ENCODE data around the gene CYP27C1. TPM values are rescaled to one million over a fixed set of nuclear protein-coding genes. Genes with fewer than 3 reads are reported as not detected.
"Not testable (repeated sequence)": the region's sequence is repeated elsewhere in the genome, so short reads cannot be mapped to it uniquely, and the experiment has no call there.

CYP27C1 gene
- polyA plus RNA-seq, 1 donor: 5.1 TPM

DNA sequence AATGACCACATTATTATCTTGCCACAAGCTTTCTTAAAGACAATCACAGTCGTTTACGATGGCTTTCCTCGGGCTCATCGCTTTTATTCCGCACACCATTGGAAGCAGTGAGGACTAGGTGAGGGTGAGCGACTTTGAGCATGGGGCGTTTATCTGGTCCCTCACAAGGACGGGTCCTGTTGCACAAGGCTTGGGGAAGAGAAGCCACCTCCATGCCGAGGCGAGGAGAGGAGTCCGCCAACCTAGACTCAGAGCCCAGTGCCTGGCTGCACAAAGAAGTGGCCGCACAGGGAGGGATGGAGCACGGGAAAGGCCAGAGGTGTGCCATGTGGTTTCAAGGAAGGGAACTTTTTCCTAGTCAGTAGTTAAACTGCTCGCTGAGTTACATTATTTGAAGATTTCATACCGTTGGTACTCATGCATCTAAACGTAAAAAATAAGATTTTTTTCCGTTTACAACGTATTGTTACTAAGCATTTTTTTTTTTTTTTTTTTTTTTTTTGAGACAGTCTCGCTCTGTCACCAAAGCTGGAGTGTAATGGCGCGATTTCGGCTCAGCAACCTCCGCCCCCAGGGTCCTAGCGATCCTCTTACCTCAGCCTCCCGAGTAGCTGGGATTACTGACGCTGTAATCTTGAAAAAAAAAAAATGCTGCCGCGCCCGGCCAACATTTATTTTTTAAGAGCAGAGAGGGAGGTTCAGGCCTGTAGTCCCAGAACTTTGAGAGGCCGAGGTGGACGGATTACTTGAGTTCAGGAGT lies 849 bp upstream of the CYP27C1 start:
- no peak for DNase-seq (ENCODE audit: low read depth)

DNA sequence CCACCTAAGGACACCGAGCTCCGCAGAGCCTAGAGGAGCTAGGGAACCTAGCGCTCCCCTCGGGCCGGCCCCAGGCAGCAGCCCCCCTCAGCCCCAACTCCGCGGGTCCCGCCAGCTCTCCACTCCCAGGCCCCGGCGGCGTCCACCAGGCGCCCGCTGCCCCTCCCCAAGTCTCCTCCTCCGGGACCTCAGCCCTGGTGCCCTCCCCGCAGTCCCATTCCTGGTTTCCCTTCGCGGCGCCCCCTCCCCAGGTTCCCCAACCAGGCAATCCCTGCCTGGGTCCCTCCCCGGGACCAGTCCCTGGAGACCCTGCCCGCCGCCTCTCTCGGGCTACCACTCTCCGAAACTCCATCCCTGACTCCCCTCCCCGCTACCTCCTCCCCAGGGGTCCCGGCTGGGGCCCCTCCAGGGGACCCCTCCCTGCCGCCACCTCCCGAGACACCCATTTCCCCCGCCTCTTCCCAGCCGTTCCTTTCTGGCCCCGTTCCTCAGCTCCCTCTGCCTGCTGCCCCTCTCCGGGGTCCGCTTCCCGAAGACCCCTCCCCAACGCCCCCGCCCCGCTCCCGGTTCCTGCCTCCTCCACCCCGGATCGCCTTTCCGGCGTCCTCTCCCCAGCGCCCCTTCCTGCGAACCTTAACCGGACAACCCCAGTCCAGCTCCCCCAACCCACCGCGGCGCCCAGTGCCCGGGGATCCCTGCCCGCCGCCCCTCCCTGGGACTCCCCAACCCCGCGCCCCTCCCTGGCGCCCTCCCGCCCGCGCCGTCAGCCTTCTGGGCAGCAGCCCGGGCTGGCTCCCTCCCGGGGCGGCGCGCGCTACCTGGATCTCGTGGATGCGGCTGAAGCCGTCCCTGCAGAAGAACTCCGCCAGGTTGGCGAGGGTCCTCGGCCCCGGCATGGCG lies 678 bp downstream of the CYP27C1 start:
- no peak for DNase-seq (ENCODE audit: low read depth)

DNA sequence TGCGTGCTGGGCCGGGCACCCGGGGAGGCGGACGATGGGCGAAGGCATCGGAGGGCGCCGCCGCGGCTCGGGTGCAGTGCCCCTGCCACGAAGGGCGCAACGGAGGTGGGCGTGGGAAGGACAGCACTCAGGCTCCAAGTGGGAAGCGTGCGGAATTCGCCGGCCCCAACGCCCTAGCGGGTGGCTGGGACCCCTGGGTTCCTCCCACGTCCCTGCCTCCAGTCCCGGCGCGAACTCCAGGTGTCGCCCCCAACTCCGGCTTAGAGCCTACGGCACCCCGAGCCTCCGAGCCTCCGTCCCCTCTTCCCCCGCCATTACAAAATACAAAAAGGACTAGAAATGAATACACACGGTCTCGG lies 1.3 kb downstream of the CYP27C1 start:
- DNase-seq (ENCODE audit: low read depth): no peak

DNA sequence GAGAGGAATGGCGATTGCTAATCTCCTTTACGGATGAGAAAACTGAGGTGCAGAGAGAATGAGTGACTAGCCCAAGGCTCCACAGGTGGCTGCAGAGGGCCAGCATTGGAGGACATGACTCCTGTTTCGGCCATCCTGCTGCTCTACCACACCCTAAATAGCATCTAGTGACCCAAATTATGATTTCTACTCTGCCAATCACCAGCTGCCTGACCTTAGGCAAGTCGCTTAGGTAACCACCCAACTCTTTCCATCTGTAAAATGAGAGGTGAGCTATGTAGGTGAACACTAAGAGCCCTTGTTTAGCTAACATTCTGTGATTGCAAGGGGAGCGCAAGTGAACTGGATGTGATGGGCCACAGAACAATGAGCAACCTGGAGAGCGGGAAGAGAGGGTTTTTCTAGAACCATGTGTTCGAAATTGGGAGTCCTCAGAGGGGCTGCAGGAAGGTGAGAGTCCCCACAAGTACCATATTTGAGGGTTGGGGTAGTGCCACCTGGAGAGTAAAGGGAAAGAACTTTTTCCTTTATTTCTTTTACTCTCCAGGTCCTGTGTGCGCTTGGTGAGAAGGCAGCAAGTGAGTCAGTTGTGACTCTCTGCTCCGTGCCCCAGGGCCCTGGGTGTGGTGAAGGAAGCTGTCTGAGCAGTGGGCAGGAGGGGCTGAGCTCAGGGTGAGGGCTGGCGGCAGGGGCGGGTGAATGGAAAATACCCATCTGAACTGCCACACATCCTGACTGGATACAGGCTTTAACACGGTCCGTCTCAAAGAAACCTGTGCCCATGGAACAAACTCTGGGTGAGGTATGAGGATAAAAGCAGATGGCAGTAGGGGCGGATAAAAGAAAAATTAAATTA lies 2.4 kb downstream of the CYP27C1 start:
- no peak for DNase-seq (ENCODE audit: low read depth)

DNA sequence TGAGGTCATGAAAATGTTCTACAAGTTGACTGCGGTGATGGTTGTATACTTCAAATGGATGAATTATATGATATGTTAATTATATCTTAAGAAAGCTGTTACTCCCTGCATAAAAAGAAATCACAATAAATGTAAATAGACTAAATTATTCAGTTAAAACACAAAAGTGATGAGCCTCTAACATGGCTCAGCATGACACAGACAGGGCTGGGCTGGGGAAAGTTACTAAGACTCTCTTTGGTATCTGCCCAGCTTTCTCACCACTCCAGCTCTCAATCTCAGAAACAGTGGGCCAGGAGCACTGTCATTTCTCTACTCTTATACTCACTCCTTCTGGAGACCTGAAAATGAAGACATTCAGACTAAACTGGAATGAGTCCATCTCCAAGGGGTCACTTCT lies 3.5 kb downstream of the CYP27C1 start:
- no peak for DNase-seq (ENCODE audit: low read depth)

DNA sequence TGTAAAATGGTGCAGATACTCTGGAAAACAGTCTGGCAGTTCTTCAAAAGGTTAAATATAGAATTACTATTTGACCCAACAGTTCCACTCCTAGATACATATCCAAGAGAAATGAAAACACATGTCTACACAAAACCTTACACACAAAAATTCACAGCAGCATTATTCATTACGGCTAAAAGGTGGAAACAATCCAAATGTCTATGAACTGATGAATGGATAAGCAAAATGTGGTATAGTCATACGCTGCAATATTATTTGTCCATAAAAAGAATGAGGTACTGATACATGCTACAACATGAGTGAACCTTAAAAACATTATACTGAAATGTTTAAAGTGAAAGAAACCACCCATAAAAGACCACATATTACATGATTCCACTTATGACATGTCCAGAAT lies 4.0 kb downstream of the CYP27C1 start:
- DNase-seq (ENCODE audit: low read depth): no peak

DNA sequence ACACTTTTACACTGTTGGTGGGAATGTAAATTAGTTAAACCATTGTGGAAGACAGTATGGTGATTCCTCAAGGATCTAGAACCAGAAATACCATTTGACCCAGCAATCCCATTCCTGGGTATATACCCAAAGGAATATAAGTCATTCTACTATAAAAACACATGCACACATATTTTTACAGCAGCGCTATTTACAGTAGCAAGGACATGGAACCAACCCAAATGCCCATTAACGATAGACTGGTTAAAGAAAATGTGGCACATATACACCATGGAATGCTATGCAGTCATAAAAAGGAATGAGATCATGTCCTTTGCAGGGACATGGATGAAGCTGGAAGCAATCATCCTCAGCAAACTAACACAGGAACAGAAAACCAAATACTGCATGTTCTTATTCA lies 5.9 kb downstream of the CYP27C1 start:
- not testable (repeated sequence) for DNase-seq (ENCODE audit: low read depth)

DNA sequence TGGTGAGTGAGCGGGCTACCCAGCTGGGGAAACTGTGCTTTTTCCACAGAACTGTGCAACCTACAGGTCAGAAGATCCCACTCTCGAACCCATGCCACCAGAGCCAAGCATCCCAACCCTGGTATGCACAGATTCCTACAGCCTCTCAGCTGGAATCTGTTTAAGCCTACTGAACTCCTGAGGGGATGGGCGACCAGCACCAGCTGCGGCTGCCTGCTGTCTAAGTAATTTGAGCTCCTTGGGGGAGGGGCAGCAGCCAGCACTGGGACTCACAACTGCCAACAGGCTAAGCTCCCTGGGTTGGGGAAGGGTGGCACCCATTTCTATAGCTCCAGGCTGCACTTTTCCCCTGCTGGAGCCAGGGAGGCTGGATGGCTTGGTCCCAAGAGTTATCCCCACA lies 11.8 kb downstream of the CYP27C1 start:
- no peak for DNase-seq (ENCODE audit: low read depth)

DNA sequence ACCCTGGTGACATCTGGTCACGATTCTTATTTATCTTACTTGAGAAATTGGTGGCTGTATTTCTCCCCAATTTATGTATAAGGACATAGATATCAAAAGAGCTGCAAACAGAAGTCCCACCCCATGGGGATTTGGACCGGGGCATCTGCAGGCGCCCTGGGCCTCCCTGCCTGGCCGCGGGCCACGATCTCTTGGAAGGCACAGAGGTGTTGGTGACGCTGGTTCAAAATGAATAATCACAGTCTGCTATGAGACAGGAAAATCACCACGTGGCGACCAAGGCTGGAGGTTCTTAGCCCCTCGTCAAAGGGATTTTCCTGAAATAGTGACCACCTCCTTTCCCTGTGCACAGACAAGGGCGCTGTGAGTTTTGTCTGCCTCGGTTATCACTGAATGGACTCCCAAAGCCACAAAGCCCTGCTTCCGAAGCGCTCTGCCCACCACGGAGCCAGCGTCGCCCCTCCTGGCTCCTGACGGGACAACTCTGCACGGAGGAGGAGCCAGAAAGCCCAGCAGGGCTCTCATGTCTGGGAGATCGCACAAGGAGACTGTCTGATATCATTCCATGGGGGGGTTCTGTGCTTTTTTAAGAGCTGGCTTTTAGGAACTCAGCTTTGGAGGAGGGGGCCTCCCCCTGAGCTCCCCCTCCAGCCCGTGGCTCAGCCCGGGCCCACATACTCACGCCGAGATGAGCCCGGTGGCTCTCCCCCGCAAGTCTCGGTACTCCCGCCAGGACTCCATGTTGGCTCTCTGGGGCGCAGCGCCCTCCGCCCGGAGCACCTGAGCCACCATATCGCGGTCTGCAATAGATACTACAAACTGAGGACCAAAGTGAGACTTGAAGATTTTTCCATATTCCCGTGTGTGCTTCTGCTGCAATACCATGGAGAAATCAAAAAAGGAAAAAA lies 14.6 kb downstream of the CYP27C1 start:
- DNase-seq (ENCODE audit: low read depth): no peak

DNA sequence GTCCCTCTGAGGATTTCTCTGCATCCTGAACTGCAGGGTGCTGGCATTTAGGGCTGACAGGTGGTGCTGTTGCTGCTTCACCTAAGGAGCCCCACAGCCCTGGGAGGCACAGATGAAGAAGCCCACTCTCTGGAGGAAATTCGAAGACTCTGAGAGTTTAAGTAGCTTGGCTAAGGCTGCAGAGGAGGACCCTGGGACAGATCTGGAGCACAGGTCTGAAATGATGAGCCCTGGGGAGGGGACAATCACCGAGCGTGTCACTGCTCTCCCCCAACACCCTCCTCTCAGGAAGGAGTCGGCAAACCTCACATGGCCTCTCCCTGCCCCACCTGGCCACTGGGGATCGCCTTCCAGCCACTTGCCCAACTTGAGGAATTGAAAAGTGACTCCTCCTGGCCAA lies 18.6 kb downstream of the CYP27C1 start:
- no peak for DNase-seq (ENCODE audit: low read depth)

DNA sequence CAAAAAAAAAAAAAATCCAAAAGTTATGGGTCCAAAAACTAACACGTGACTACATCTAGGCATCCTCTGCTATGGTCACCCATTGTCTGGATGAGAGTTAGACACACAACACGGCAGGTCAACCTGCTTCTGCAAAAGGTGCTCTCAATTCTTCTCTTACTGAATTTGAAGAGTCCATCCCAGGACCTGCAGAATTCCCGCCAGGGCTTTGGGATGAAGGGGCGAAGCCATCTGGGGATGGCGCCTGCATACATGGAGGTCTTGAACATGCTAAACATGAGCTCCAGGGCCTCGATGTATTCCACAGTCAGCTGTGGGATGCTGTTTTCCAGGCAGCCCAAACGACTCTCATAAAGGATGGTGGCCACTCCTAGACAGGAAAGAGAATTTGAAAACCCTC lies 19.1 kb downstream of the CYP27C1 start:
- no peak for DNase-seq (ENCODE audit: low read depth)

DNA sequence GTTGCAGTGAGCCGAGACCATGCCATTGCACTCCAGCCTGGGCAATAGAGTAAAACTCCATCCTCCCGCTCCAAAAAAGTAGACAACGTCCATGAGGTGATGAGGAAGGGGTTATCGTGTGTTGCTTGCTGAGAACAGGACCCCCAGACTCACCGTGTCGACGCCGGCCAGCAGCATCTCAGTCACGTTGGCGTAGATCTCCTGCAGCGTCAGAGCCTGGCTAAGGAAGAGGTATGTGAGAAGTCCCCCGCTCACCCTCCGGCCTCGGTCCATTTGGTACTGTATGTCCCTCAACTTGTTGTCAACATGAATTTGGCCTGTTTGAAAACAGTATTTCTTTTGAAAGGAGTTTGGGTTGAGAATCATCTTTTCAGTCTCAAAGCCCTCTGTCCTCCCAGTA lies 20.9 kb downstream of the CYP27C1 start:
- no peak for DNase-seq (ENCODE audit: low read depth)

DNA sequence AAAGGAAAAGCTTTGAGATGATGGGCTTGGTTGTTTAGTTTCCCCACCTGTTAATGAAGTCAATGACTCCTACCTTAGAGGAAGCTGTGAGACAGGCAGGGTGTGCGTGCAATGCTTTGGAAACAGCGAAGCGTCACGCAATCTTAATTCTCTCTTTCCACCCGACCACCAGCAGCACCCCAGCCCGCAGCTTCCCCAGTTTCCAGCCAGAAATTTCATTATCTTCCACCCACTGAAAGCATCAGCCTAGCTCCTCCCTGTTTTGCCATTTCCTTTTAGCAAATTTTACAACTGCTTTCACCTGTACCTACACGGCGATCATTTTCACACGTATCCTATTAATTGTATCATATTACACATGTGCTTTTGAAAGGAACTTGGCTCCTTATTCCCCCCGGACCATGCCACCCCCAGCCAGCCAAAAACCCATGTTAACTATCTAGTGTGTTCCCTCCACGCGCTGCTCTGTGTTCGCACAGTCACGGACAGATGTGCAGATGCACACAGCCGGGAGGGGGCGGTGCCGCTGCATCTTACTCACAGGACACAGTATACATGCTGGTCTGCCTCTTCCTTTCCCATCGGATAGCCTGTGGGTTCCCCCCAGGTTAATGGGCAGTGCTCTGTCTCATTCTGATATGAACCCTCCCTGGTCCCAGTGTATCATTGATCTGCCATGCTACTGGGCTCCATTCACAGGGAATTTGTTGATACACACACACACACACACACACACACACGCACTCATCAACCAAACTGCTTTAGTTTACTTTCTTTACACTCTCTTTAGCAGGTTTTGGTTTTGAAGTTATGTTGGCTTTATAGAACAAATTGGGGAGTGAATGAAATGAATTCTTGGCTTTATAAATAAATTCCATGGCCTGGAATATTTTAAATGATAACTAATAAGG lies 22.4 kb downstream of the CYP27C1 start:
- DNase-seq (ENCODE audit: low read depth): no peak

DNA sequence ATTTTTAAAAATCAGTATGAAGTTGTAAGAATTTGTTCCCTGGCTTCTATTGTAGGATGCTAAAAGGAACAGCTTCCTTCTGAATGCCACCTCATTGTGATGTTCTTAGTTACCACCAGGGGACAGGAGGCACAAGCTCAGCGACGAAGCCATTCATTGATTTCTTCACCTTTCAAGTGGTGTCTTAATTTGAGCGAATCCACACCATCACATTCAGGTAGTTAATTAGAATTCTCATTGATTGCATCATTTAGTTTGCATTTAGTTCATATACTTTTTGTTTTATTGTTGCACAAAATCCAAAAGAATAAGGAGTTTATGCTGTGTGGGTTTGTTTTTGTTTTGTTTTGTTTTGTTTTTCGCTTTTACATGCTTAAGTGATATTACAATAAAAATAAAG lies 23.1 kb downstream of the CYP27C1 start:
- DNase-seq (ENCODE audit: low read depth): no peak

DNA sequence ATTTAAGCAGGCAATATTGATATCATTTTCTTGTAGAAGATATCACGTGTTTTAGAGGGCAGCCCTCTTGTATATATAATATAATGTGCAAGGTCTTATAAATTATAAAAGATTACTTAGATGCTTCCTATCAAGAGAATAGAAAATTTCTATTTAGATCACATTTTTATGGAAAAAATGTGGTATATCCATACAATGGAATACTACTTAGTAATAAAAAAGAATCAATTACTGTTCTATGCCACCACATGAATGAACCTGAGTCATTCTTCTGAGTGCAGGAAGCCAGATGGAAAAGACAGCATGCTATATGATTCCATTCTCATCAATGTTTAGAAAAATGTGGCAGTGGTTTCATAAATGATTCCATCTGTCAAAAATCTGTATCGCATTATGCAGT lies 23.6 kb downstream of the CYP27C1 start:
- no peak for DNase-seq (ENCODE audit: low read depth)

DNA sequence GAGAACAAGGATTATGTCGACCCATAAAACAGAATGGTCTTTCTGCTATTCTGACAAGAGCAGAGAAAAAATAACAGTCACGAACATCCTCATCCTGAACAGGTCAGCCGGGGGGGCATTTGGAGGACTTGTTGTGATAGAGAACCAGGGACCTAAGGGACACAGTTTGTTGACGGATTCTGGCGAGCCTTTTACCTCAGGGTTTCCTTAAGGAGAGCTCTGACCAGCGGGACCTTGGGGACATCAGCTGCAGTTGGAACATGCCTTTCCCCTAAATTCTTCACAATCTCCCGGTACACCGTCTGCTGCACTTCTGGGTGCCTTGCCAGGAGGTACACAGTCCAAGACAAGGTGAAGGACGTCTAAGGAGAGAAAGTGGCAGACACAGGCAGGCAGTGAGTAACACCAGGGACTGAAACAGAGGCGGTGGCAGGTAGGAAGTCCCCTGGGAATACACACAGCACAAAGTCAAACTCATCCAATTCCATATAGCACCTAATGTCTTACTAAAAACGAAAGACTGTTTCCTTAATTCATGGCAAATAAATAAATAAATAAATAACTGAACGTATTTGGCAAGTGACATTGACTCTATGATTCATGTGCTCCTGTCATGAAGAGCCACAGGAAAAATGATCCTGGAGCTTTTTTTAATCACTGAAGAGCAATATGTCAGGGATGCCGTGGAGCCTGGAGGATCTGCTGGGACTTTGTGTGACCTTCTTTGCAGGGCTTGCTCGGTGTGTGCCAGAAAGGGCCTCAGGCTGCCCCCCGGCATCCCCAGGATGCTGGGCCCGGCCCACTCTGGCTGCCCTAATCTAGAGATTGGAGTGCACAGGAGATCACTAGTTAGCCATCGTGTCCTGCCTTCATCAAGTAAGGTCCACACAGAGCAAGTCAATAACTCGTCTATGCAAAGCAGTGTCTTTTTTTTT lies 24.7 kb downstream of the CYP27C1 start:
- no peak for DNase-seq (ENCODE audit: low read depth)

DNA sequence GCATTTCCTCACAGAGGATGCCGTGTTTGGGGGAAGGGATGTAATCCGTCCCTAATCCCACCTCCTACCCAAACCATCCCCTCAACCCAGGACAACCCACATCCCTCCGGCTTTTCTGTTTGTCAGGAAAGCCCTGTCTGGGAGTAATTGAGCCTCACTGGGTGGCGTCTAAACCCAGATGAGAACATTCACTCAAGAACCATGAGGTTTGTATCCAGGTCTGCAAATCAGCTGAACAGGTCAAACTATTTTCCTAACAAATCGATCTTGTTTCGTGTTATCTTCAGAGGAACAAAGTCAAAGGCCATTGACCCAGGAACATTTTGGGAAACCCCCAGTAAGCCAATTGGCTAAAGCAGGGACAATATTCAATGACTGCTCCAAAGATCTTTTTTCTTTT lies 25.7 kb downstream of the CYP27C1 start:
- DNase-seq (ENCODE audit: low read depth): no peak

DNA sequence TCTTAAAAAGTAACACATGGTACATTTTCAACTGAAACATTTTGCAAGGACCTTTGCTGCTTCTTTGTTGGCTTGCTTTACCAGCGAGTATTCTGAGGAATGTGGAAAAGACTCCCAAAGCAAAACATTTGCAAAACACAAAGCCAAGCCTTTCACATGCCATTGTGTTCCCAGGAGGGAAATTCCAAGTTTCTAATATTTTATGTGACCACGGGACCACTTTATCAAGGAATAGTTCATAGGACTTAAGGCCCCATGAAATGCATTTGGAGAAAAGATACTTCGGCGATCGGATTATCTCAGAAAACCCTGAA lies 26.2 kb downstream of the CYP27C1 start:
- DNase-seq (ENCODE audit: low read depth): no peak

Measured in forelimb muscle (tissue), 1 donor.